ENCODE measurements around the gene C20orf173.
A peak's percentile ranks its signal among the peaks of the same experiment; 100 is the strongest.
"Not testable (repeated sequence)": the region's sequence is repeated elsewhere in the genome, so short reads cannot be mapped to it uniquely, and the experiment has no call there.

C20orf173 gene

DNA sequence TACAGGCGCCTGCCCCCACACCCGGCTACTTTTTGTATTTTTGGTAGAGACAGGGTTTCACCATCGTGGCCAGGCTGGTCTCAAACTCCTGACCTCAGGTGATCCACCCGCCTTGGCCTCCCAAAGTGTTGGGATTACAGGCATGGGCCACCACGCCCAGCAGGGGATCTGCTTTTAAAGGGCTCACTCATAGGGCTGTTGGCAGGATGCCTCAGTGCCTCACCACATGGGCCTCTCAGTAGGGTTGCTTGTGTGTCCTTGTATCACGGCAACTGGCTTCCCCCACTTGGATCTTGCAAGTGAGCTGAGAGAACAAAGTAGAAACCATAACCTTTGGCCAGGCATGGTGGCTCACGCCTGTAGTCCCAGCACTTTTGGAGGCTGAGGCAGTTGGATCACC is 15.5 kb upstream of the C20orf173 start:
- not testable (repeated sequence) for DNase-seq

- no peak for DNase-seq
Observed at GRCh38 chr20:35544436-35544835, 15.0 kb upstream of the C20orf173 start.

DNA sequence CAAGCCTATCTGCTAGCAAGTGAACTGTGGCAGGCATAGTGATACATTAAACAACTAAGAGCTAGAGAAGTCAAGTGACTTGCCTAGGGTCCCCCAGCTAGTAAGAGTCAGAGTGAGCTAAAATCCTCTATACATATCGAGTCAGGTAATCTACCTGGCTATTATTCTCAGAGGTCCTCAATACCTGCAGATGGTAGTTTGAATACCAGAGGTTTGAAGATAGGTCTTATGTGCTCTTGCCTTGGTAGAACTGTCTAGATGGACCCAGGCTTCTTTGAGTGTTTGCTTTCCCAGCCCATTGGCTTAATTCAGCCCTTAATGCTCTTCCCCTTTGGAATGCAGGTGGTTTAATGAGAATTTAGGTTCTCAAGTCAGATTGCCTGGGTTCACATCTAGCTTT is 13.5 kb upstream of the C20orf173 start:
- DNase-seq, result no peak

DNA sequence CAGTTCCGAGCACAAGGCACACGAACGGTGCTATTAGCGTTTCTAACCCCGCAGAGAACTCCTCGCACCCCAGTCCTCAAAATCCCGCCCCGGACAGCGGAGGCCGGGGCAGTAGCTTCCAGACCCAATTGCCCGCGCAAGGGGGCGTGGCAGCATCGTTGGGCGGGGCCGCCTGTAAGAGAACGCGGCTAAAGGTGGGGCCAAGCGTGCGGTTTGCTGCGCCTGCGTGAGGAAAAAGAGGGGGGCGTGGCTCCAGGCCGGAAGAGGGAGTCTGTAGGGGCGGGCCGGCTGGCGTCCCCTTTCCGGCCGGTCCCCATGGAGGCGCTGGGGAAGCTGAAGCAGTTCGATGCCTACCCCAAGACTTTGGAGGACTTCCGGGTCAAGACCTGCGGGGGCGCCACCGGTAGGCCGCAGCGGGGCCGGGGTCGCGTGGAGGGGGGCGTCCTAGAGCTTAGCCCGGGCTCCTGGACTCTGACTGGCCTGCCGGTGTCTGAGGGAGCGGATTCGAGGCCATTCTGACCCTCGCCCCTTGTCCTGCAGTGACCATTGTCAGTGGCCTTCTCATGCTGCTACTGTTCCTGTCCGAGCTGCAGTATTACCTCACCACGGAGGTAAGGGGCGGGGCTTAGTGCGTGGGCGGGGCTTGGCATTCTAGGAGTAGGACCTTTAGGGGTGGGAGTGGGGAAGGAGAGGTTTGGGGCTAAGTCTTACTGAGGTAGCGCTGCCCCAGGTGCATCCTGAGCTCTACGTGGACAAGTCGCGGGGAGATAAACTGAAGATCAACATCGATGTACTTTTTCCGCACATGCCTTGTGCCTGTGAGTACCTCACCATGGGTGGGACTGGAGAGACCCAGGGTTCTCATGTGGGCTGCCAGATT is 12.6 kb upstream of the C20orf173 start, which contains the start of gene ERGIC3:
ERGIC3 (plus strand) TSS at position 296 of the 880 bp plus-strand sequence; CDS start at position 316, 20 bp downstream.
- DNase-seq, result peak; percentile 98 to 99

DNA sequence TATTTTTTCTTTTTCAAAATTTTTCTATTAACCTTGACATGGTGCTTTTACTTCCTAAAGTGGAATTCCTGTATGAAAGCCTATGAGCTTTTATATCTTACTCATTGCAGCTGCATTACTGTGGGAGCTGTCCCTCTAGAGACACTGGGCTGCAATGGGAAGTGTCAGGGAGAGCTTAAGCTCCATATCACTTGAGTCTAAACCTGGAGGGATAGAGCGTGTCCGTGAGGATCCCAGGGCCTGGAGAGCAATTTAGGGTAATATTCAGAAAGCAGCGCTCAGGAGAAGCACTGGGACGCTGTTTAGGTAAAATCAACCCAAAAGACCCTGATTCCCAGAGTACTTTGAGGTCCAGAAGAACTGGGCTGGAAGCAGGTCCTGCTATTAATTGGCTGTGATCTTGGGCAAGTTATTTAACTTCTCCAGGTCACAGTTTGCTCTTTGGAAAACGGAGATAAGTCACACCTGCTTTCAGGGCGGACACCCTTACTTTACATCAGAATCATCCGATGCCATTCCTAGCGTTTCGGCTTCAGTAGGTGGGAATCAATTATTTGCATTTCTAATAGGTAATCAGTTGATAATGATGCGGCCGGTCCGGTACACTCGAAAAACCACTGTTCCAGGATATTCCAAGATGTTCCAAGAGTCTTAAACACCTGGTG is 11.8 kb upstream of the C20orf173 start:
- DNase-seq, result no peak

DNA sequence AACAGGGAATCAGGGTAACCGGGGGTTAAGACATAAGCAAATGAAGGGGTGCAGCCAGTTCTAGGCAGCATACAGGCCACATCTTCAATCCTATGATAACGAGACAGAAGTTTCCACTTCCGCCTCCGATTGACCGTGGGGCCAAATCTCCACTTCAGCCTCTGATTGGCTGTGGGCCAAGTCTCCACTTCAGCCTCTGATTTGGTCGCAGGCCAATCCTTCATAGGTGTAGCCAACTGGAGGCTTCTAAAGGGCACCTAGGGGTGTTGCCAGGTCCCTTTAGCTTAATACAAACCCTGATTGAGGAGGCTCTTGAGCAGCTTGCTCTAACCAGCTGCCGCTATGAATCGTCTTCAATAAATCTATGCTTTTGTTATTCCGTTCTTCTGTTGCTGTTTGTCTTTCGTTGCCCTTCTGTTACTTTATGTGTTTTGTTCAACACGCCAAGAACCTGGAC is 10.3 kb upstream of the C20orf173 start:
- peak in 1 of 2 donors; percentile 19 for DNase-seq

GRCh38 chr20:35527122-35527769 is 2.2 kb downstream of the C20orf173 start:
- no peak for DNase-seq

DNA sequence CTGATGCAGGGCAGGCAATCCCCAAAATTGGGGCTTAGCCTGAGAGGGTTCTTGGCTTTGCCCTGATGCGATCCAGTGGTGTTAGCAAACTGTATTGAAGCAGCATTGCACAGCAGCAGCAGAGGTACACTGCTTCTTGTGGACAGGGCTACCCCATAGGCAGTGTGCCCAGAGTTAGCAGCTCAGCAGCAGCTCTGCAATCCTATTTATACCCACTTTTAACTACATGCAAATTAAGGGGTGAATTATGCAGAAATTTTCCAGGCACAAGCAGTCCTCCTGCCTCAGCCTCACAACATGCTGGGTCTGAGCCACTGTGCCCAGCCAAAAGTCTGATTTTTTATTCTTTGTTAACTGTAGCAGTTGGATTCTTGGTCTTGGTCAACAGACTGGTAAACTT is 3.8 kb downstream of the C20orf173 start:
- DNase-seq, result no peak

DNA sequence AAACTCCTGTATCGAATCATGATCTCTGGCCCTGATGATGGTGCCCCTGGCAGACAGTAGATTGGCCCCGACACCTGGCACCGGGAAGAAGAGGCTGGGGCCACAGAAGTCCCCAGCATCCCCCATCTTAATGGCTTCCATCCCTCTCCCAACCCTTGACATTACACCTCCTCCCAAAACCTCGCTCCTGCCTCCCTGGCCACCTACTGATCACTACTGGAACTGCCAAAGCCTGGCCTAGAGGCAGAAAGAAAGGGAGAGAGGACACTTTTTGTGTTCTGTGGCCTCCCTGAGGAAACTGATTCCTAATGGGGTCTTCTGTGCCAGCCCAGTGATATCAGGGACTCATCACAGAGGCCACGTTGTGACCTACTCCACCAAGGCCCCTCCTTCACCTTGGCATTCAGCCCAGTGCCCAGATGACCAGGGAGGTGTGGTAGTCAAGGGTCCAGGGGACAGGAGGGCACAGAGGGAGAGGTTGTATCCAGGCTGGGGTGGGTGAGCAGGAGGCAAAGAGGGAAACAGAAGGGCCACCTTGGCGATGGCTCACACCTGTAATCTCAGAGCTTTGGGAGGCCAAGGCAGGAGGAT is 6.1 kb downstream of the C20orf173 start:
- DNase-seq, result peak; percentile 37 to 38

GRCh38 chr20:35518955-35519354 is 10.5 kb downstream of the C20orf173 start:
- DNase-seq, result no peak

GRCh38 chr20:35517767-35518166 is 11.7 kb downstream of the C20orf173 start:
- DNase-seq, result not testable (repeated sequence)

- no peak for DNase-seq
Observed at GRCh38 chr20:35517125-35517524, 12.3 kb downstream of the C20orf173 start.

GRCh38 chr20:35515949-35516645 is 13.4 kb downstream of the C20orf173 start:
- DNase-seq, result no peak

DNA sequence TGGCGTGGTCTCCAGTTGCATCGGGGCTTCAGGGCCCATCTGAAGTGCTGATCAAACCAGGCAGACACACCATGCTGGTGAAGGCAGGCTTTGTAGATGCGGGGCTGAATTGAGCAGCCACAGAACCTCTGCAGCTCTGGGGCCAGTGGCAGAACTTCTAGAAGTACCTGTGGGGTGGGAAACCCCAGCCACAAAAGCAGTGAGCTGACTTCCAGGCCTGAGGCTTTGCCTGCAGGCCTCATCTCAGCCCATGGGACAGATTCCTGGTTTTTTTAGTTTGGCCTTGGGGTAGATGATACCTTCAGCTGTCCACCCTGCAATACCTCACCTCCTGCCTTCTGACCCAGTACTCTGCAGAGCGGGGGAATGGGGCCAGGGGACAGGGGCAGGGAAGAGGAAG is 14.1 kb downstream of the C20orf173 start:
- DNase-seq, result no peak

DNA sequence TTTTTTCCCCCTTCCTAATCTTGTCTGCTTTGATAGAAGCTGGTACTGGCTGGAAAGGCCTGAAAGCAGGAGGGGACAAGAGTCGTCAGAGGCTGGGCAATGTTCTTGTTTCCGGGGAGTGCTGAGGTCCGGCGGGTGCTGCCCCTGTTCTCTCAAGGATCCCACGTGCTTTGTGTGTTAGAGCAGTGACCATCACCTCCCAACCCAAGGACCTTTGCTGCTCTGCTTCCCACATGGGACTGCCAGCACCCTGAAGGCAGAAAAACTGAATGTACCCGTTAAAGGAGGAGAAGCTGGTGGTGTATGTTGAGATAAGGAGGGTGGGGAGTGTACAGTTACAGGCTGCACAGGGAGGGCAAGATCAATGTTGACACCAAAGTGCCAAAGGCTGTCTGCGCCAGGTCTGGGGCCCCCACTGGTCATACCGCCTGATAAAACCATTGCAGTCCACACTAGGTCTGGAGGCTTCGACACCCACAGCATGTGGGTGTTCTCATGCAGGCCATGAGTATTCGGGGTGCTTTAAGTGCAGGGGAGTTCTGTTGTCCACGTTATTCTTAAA is 15.0 kb downstream of the C20orf173 start:
- DNase-seq, result no peak

DNA sequence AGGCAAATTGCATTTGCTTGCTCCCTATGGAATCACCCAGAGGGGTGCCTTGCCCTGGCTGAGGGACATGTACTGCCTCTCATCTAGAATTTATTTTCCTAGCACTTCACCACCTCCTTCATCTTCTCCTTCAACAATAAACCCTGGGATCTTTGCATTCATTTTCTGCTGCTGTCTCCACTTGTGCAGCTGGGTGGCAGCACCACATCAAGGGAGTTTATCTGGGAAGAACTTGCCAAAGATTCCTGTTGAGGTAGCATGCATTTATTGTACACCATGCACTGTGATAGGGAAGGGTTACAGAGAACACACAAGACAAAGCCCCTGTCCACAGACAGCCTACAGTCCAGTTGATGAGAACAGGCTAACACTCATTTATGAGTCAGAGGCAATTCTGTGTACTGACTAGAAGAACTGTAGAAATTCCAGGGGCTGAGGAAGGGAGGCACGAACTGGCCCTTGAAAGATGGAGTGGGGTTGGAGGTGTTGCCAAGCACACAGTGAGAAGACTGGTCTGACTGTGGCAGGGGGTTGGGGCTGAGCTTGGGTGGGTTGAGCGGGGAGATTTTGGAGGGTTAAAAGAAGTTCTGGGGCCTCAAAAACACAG is 17.5 kb downstream of the C20orf173 start:
- DNase-seq, result no peak

- DNase-seq, result no peak
Observed at GRCh38 chr20:35510951-35511735, 18.3 kb downstream of the C20orf173 start.

DNA sequence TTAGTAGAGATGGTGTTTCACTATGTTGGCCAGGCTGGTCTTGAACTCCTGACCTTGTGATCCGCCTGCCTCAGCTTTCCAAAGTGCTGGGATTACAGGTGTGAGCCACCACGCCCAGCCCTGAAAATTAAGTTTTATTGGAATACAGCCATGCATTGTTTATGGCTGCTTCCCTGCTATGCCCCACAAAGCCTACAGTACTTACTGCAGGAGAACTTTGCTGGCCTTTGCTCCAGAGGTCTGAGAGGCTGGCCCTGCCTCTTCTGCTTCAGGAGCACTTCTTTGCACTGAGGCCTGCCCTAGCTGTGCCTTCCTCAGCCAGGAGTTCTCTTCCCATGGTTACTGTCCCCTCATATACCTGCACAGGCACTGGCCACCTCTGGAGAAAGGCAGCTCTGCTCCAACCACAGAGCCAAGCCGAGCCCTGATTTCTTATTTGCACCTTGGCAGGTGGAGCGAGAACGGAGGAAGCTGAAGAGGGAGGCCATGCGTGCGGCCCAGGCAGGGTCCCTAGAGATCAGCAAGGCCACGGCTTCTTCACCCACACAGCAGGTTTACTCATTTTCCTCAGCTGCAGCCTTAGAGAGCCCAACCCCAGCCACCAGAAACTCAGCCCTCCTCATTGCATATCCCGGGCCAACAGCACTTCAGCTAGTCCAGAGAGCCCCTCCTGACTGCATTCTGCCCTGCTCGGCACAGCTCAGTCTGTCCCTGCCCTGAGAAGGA is 20.8 kb downstream of the C20orf173 start:
- no peak for DNase-seq

DNA sequence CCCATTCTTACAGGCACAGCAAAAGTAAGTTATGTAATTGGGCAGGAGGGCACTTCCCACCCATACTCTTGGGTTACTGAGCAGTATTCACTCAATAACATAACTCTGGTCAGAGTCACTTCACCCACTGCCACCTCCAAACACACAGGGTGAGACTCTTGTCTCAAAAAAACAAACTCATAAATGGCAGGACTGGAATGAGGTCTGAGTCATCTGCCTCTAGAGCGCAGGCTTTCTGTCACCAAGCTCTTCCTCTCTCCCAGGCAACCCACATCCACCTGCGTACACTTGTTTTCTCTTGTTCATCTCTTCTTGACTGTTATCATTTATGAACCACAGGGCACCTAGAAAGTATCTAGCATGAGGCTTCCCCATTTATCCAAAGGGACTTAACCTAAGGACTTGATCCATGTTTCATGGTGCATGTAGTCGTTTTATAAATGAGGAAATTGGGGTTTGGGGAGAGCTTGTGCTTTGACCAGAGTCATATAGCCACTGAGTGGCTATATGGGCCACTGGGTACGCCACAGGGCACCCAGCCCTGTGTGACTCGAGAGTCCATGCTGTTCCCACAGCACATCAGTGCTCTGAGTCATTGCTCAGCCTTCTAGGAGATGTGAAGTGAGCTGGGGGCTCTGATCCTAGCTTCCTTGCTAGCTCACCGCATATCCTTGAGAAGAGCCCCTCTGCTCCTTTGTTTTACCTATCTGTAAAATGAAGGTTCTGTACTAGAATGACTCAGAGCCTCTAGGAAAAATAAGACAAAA is 22.4 kb downstream of the C20orf173 start:
- DNase-seq, result no peak
